Mesenteric fat pad (tissue), 1 donor: ENCODE data around the gene IWS1. TPM values are rescaled to one million over a fixed set of nuclear protein-coding genes. Genes with fewer than 3 reads are reported as not detected.
"Not testable (repeated sequence)": the region's sequence is repeated elsewhere in the genome, so short reads cannot be mapped to it uniquely, and the experiment has no call there.

Source experiments
- DNase-seq: peaks from one replicate; pipeline ENCODE4 v3.0.0-alpha.2; 2020; ENCODE audit warnings: low spot score
- long read RNA-seq: library from polyadenylated mRNA; unstranded; transcript quantifications from one replicate; pipeline ENCODE4 v2.0.0, GENCODE V29; 2020
- total RNA-seq: library from RNA; stranded (reverse); fragmentation: NEBNext Ultra II Directional; extraction: Animal tissue kit (Norgen Biotek cat#: 25700); gene quantifications from one replicate; pipeline ENCODE4 v1.2.1, GENCODE V29; 2021
- donor health status: DM: yes; HTN: yes; CAD: no.

Gene IWS1
- total RNA-seq, result 39.1 TPM
- long read RNA-seq, transcript IWS1-201 (14 exons, 2,958 nt), result major isoform, 13 of 130 reads
- long read RNA-seq, partial matches to known transcripts, result 100 of 130 reads
- long read RNA-seq, other reads (novel, unspliced or antisense), result 16 of 130 reads

DNA sequence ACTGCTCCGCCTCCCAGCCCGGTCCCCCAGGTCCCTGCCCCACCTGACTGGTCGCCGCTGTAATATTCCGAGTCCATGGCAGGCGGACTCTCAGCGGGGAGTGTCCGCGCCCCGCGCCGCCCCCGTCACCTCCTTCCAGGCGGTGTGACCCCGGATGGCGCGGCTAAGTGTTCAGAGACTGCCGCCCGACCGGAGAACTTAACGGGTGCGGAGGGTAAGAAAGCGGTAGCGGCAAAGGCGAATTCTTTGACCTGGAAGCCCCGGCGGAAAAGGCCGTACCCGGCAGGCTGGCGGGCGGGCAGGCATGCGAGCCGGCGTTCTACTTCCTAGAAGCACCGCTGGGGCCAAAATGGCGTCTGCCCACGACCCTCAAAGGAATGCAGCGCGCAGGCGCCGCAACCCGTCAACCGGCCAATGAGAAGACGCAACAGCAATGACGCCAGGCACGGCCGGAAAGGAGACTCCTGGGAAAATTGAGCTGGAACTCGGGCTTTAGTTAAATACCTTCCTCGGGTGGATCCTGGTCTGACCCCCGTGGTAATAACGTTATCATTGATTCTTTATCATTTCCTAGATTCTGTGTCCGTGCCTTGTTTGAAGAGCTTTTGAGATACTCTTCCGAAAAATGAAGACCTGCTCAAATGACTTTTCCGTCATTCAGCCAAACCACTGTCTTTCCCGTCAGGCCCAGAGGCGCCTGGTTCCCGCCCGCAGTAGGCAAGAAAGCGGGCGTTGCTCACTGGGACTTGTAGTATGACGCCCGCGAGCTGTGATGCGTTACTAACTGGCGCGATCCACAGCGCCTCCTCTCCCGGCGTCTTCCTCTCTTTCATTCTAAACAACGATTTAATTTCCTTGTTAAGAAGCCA is at the start of gene IWS1:
IWS1 (minus strand) TSS at position 358 of the 869 bp plus-strand sequence; CDS start at position 77, 281 bp downstream.
- peak; percentile 99 for DNase-seq

DNA sequence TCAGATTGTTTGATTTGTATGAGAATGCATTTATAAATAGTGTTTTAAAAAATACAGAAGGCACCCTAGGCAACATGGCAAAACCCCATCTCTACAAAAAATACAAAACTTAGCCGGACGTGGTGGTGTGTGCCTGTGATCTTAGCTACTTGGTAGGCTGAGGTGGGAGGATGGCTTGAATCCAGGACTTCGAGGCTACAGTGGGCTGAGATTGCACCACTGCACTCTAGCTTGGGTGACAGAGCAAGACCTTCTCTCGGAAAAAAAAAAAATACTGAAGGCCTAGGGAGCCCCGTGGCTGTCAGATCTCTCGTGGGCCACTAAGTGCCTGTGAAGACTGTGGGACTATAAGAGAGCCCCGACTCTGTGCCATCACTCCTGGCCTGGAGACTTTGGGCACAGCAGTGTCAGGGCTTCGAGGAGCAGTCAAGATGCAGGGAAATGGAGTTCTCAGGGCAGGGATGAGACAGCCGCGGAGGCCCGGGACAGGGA is 49.7 kb upstream of the IWS1 start:
- no peak for DNase-seq

DNA sequence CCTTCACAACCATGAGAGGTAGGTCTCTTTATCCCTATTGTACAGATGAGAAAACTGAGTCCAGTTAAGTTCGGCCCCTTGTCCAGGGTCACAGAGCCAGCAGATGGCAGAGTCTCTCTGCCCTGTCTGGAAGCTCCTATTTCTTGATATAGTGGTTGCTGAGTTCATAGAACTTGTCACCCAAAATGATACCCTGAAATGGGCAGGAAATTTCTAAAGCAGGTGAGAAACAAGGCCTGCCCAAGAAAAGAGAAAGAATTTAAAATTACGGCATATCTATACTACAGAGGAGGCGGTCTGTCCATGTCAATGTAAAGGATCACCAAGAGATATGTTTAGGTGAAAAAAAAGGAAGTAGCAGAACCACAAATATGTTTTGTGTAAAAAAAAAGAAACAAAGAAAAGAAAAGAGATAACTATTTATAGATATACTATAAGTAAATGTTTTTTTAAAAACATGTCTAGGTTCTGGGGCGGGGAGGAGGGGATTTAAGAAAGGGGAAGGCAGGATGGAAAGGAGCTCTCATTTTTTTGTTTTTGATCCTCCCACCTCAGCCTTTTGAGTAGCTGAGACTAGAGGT is 49.0 kb upstream of the IWS1 start:
- DNase-seq, result no peak

DNA sequence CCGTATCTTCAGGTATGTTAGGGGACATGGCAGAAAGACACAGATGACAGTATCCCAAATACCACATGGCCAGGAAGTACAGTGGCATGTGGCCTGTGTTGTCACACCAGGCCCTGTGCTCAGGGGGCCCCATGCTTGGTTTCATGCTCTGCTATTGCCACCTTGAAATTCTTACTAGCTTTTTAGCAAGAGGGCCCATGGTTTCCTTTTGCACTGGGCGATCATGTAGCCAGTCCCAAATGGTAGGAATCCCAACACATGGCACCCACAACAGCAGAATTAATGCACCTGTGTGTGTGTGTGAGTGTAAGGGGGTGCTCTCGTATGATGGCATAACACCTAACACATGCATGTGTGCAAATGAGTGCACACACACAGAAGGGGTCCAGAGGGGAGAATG is 48.4 kb upstream of the IWS1 start:
- DNase-seq, result peak; percentile 35

DNA sequence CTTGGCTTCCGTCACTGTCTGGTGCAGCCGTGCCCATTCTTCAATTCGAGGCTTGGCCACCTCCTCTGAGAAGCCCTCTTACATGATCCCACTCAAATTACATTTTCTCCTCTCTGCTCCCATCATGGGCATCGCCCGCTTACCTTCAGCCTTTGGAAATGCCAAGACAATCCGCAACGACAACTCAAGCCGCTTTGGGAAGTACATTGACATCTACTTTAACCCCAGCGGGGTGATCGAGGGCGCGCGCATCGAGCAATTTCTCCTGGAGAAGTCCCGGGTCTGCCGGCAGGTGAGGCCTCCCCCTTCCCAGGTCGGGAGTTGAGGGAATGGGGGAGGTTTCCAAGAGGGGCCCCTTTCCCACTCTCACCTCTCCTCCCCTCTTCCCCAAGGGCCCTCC is 47.5 kb upstream of the IWS1 start:
- no peak for DNase-seq

DNA sequence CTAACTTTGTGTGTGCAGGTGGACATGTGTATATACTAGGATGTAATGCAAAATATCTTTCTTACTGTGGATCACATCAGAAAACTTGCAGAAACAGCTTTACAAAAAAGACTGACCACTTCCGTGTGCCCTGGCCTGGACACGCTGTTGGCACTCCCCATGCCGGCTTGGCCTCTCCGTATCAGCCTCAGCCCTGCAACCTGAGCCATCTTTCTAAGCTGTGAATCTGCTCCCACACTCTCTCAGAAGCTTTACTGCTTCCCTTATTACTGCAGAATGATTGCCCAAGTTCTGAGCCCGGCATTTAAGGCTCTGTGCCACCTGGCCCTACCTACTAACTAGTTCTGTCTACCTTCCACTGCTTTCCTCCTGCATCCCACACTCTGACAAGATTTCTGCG is 47.0 kb upstream of the IWS1 start:
- DNase-seq, result peak; percentile 45

DNA sequence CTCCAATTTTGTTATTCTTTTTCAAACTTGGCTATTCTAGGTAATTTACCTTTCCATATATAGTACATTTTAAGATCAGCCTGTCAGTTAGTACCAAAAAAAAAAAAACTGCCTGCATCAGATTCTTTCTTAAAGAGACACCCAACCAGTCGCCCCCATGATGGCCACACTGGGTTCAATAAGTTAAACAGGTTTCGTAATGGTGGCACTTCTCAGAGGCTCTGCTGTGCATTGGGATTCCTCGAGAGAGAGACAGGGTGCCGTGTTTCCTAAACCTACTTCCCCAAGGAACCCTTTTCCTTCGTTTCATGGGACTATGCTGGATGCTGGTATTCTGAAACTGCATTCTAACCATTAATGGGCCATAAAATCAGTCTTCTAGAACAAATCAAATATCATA is 46.6 kb upstream of the IWS1 start:
- DNase-seq, result peak; percentile 11

DNA sequence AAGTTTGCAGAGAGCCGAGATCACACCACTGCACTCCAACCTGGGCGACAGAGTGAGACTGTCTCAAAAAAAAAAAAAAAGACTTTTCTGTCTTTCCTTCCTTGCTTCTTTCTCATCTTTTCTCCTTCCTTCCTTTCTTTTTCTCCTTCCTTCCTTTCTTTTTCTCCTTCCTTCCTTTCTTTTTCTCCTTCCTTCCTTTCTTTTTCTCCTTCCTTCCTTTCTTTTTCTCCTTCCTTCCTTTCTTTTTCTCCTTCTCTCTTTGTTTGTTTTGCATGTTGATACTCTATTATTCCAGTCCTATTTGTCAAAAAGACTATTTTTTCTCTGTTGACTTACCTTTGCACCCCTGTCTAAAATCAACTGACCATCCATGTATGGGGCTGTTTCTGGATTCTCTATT is 46.1 kb upstream of the IWS1 start:
- not testable (repeated sequence) for DNase-seq

DNA sequence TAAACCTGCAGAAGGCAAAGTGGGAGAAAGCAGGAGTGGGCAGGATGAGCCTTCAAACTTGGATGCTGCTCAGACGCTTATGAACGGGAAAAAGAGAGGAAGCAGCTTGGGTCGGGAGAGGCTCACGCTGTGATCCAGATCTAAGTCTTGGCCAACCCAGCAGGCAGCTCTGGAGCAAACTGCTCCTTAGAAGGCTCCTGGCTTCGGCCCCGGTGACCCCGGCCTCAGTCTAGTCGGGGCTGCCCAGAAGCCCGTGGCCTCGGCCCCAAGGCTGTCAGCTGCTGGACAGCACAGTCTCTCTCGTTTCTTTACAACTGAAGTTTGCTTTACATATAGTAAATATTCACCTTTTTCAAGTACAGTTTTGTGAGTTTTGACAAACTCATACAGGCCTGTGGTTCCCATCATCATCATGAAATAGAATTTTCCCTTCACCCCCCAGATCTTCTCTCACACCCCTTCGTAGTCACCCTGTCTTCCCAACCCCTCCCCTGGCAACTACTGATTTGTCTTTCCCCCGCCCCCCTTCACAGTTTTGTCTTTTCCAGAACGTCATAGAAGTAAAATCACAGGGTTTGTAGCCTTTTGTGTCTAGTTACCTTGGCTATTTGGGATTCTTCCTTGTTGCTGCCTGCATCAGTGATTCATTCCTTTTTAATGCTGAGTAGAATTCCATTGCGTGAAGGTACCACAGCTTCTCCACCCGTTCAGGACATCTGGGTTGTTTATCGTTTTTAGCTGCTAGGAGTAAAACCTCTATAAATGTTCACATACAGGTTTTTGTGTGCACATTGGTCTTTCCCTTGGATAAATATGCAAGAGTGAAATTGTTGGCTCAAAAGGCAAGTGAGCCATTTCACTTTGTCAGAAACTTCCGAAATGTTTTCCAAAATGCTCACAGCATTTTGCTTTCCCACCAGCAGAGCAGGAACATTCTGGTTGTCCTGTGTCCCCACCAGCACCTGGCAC is 44.3 kb upstream of the IWS1 start:
- peak; percentile 86 for DNase-seq

DNA sequence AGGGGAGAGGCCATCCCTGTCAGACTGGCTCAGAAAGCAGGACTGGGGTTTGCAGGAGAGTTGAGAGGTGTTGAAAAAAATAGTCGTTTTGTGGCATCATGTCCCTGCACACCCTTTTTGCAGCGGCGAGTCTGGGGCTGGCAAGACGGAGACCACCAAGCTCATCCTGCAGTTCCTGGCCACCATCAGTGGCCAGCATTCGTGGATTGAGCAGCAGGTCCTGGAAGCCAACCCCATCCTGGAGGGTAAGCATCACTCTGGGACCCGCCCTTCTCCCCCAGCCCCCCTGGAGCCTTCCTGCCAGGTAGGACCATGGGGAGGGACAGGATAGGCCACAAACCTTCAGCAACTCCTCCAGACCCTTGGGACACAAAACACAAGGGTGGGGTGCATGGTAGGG is 43.4 kb upstream of the IWS1 start:
- peak; percentile 68 for DNase-seq

DNA sequence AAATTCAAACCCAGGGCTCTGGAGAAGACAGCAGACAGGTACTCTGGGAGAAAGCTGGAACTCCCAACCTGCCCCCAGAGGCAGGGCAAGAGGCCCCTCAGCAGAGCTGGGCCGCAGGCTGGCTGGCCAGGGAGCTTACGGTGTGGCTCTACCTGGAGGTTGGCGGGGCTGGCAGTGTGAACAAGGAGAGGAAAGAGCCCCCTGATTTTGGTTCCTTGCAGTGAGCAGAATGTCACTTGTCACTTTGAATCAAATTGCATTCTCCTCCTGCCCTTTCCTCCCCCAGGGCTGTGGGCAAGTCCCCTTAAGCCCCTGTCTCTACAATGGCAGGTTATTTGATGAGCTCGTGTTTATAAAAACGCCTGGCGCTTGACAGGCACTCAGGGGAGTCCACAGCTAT is 41.8 kb upstream of the IWS1 start:
- peak; percentile 57 for DNase-seq

DNA sequence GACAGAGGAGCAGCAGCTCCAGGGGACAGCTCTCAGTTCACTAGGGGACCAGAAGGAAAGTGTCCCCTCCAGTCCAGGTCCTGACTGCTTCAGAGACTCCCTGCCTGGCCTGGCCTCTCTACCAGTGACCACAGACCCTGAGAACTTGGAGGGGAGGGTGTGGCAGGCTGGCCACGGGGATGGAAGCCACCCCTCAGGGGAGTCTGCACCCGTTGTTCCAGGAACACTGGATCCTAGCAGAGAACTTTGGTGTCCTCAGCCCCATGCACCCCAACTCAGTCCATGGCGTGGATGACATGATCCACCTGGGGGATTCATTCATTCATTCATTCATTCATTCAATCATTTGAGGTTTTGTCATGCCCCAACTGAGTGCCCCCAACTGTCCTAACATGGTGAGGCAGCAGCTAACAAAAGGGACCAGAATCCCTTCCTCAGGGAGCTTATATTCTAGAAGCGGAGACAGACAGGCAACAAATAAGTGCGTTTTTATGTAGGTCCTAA is 41.1 kb upstream of the IWS1 start:
- DNase-seq, result peak; percentile 47

DNA sequence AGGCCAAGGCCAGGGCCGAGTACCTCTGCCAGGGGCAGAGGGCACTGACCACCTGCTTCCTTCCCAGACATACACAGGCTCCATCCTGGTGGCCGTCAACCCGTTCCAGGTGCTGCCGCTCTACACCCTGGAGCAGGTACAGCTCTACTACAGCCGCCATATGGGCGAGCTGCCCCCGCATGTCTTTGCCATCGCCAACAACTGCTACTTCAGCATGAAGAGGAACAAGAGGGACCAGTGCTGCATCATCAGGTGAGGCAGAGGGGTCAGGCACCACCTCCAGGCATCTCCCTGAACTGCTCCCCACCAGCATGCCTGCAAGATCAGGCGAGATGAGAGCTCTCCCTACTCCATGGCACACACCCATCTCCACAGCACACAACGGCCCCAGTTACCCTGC is 40.3 kb upstream of the IWS1 start:
- peak; percentile 84 for DNase-seq

DNA sequence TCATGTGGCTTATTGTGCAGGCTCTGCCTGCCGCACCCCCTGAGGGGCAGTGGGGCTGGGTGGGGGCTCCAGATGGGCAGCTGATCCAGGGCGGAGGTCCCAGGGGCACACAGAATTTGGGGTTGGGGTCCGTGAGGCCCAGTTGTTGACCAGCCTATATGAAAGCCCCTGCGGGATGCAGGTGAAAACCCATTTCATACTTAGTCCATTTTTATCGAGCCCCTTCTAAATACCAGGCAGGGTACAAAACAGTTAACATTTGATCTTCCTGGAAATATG is 39.8 kb upstream of the IWS1 start:
- peak; percentile 67 for DNase-seq

DNA sequence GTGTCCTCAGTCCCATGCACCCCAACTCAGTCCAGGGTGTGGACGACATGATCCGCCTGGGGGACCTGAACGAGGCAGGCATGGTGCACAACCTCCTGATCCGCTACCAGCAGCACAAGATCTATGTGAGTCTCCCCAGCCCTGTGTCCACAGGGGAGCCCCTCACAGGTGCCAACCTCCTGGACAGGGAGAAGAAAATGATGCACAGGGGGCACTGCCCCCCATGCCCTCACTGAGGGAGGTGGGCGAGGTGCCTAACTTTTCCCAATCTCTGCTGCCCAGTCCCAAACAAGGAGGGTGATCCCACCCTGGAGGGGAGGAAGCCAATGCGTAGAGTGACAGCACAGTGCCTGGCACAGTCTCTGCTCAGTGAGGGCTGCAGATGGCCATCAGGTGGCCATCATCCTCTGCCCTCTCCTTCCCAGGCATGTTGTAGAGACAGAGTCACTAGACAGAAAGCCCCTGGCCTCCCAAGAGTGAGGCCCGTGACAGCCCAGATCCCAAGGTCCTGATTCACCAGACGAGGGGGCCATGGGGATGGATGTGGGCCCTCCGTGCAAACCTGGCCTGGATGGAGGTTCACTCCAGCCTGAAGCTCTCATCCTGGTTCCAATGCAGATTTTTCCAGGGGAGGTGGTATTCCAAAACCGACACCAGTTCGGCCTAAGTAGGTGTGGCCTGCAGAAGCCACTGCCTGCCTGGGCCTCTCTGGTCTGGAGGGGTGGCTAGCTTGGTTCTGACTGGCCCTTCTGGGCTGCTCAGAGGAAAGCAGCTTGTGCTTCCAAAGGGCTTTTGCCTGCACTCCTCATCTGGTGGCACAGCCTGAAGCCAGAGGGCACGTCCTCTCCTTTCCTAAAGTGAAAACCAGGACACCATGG is 39.2 kb upstream of the IWS1 start:
- DNase-seq, result peak; percentile 79

DNA sequence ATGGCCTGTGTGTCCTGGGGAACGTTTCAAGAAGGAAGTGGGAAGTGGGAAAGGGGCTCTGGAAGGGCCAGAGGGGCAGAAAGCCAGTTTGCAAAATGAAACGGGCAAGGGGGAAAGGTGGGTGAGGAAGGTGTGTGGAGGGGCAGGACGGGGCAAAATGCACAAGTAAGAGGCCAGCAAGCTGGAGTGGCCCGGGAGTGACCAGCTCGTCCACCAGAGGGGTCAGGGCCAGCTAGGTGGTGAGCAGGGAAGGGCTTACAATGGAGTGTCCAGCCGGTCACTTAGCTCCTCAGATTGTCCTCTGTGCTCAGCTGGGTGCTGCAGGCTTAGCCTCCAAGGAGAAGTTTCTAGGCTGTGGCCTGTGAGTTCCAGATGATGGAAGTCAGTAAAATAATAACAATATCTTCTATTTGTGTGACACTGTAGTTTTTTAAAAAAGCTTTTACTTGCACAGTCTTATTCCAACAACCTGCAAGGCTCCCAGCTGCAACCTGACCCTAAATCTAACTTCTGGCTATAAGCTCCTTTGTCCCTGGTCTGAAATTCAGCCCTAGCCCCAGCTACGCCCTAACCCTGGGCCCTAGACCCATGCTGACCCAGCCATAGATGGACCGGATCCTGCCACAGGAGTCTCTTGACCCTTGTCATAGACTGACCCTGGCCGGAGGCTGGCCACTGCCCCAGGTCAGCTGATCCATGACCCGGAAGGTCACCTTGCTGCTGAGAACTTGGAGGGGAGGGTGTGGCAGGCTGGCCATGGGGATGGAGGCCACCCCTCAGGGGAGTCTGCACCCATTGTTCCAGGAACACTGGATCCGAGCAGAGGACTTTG is 38.4 kb upstream of the IWS1 start:
- peak; percentile 78 for DNase-seq

DNA sequence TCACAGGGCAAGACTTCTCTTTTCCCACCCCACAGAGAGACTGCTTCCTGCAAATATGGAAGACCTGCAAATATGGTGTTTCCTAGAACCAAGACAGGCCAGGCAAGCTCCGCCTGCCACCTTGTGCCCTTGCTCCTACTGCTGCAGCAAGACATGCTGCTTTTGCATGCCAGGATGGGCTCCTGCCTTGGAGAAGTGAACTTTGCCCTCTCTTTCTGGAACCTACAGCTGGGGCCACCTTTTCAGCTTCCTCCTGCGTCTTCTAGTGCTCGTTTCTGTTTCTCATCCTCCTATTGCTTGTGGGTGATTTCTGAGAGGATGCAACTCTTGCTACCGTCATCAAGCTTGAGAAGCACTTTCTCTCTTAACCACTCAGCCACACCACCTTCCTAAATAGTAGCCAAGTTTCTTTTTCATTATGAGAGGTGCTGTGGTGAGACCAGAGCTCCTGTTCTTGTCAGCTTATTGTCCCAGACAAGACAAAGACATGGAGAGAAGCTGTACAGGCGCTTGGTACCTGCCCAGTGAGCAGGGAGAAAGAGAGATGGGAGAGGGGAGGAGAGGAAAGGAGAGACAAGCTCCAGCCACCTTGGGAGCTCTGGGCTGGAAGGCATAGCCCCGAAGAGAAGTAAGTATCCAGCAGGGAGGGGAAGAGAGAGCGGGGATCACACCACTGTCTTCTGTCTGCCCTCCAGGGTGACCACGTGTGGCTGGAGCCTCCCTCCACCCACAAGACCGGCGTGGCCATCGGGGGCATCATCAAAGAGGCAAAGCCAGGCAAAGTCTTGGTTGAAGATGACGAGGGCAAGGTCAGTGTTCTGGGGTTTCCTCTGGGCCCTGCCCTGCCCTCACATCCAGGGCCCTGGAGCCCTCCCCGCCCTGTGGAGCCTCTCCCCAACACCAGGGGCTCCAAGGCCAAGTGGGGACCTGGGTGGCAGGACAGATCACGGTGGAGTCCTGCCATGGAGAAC is 37.5 kb upstream of the IWS1 start:
- DNase-seq, result peak; percentile 69

DNA sequence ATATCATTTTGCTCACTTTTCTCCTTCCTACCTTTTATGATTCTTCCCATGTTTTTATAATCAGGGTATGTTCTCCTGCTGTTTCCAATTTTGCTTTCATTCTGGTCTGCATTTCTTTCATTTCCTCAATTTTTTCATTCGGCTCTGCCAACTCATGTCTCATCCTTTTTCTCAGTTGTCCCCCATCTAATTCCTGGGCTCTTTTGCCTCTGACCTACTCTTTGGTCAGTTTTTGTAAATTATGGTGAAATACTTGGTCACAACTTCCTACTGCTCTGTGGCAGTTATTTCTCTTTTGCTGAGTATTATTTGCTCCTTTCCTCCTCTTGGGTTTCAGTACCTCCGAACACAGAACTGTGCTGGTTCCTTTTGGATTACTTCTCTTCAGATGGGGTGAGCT is 36.6 kb upstream of the IWS1 start:
- DNase-seq, result no peak
